Stomach (tissue), 4 donors: ENCODE results near the gene EED.

Experiments used
- CTCF ChIP-seq, 7 experiments: fragments of 450-650 bp in 4 of 7; fragments of 200-600 bp in 3 of 7; sonication (generic) in 3 of 7; IDR thresholded peaks; one replicate each; pipeline ENCODE4 v1.5.1; 2016 to 2019; ENCODE audit warnings: antibody characterized with exemption in 7 of 7, control low read depth in 2 of 7, mild to moderate bottlenecking in 1 of 7
- EP300 ChIP-seq: sonication (generic); formaldehyde crosslinking; IDR thresholded peaks from one replicate; pipeline ENCODE4 v1.6.1; 2017; ENCODE audit warnings: antibody characterized with exemption
- POLR2A ChIP-seq, 4 donors: fragments of 450-650 bp; IDR thresholded peaks; one replicate each; pipeline ENCODE4 v1.6.1; 2016; ENCODE audit warnings: antibody characterized with exemption in 4 of 4, control low read depth in 2 of 4, mild to moderate bottlenecking in 1 of 4, moderate library complexity in 1 of 4

- no peak for TF ChIP-seq EP300
- TF ChIP-seq CTCF (IDR thresholded peaks at IDR 0.05), result no peak
- TF ChIP-seq POLR2A (IDR thresholded peaks at IDR 0.05), result no peak
Observed at GRCh38 chr11:86241956-86242535, 2.5 kb upstream of the EED start.
